ENCODE data around the gene CYP3A7. TPM values are rescaled to one million over a fixed set of nuclear protein-coding genes. Genes with fewer than 3 reads are reported as not detected.

Gene CYP3A7
- total RNA-seq, 1 experiment from 2014 or later, result 0.71 TPM

DNA sequence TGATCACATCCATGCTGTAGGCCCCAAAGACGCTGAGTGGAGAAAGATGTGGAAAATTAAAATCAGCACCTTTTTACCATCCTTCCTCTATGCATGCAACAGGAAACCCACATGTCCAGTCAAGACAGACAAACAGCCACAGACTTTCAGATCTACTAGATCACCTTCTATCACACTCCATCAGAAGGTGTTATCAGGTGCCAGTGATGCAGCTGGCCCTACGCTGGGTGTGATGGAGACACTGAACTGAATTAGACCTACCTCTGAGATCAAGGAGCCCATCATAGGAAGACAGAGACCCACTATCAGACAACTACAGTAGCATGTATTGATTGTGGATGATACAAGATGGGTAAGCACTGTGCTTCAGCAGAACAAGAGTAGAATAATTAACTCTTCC, 33.5 kb upstream of the CYP3A7 start:
- no TSS peak for BruUV-seq (replicated peaks)
- peaks cover 30% of the 10 kb centered on the region for H3K4me1 Mint-ChIP-seq (ENCODE audit: low read depth, unreplicated experiment)
- H3K9me3 Mint-ChIP-seq (ENCODE audit: low read depth, unreplicated experiment), result peaks cover 2% of the 10 kb centered on the region
- H3K36me3 Mint-ChIP-seq (ENCODE audit: insufficient read depth, unreplicated experiment), result no peaks in the 10 kb centered on the region
- DNase-seq, result no peak
- H3K4me3 Mint-ChIP-seq (ENCODE audit: low read depth, unreplicated experiment), result no peak overlapping the region
- no peak overlapping the region for H3K27ac Mint-ChIP-seq (ENCODE audit: unreplicated experiment)
- CTCF ChIA-PET, result no interaction called here
- no peaks in the 10 kb centered on the region for H3K27me3 Mint-ChIP-seq (ENCODE audit: unreplicated experiment)
- TF ChIP-seq, protein P1, sequence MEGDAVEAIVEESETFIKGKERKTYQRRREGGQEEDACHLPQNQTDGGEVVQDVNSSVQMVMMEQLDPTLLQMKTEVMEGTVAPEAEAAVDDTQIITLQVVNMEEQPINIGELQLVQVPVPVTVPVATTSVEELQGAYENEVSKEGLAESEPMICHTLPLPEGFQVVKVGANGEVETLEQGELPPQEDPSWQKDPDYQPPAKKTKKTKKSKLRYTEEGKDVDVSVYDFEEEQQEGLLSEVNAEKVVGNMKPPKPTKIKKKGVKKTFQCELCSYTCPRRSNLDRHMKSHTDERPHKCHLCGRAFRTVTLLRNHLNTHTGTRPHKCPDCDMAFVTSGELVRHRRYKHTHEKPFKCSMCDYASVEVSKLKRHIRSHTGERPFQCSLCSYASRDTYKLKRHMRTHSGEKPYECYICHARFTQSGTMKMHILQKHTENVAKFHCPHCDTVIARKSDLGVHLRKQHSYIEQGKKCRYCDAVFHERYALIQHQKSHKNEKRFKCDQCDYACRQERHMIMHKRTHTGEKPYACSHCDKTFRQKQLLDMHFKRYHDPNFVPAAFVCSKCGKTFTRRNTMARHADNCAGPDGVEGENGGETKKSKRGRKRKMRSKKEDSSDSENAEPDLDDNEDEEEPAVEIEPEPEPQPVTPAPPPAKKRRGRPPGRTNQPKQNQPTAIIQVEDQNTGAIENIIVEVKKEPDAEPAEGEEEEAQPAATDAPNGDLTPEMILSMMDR (IDR thresholded peaks at IDR 0.05; ENCODE audit: unreplicated experiment), result no peak
- intact Hi-C loops (cut with micrococcal nuclease; ENCODE audit: unreplicated experiment), result no loop called here

DNA sequence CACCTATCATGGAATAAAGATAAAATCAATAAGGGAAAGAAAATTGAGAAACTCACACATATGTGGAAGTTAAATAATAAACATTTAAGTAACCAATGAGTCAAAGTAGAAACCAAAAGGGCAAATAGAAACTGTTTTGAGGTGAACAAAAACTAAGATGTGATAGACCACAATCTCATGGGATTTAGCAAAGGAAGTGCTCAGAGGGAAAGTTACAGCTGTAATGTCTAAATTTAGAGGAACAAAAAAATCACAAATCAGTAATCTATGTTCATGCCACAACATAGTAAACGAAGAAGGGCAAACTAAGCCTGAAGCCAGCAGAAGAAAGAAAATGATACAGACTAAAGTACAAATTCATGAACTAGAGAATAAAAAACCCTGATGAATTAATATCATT, 32.7 kb upstream of the CYP3A7 start:
- intact Hi-C loops (cut with micrococcal nuclease; ENCODE audit: unreplicated experiment), result no loop called here
- Mint-ChIP-seq H3K27me3 (ENCODE audit: unreplicated experiment) (no peaks in the 10 kb centered on the region), H3K4me3 (ENCODE audit: low read depth, unreplicated experiment) (no peak overlapping the region), H3K9me3 (ENCODE audit: low read depth, unreplicated experiment) (peaks cover 2% of the 10 kb centered on the region), H3K36me3 (ENCODE audit: insufficient read depth, unreplicated experiment) (no peaks in the 10 kb centered on the region), H3K27ac (ENCODE audit: unreplicated experiment) (no peak overlapping the region), H3K4me1 (ENCODE audit: low read depth, unreplicated experiment) (peaks cover 21% of the 10 kb centered on the region)
- TF ChIP-seq, protein P1 (IDR thresholded peaks at IDR 0.05; ENCODE audit: unreplicated experiment), result no peak
- CTCF ChIA-PET, result no interaction called here
- no peak for DNase-seq
- no TSS peak for BruUV-seq (replicated peaks)

DNA sequence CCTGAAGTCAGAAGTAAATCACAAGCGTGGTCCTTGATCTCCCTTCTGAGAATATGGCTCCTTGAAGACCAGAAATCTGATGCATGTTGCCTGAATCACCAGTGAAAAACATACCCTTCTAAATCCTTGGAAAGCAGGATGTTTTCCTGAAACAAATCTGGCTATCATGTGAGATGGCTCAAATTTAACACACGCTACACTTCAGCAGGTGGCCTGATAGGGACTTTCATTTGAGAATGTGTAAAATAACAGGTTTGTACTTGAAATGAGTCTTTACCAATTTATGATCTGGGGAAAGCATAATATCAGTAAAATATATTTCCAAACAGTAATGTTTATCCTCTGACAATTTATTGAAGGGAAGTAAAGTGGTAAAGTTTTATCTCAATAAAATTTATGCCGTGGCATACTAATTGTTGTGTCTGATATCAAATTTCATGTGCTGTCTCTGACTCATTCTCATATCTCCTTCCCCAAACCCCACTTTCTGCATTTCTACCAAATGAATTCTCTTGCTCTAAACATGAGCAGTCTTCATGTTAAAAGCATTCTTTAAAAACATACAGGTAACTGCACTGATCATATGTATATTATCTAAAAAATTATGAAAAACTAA, 31.6 kb upstream of the CYP3A7 start:
- TF ChIP-seq, protein P1 (IDR thresholded peaks at IDR 0.05; ENCODE audit: unreplicated experiment), result no peak
- intact Hi-C loops (cut with micrococcal nuclease; ENCODE audit: unreplicated experiment), result no loop called here
- no peaks in the 10 kb centered on the region for H3K27me3 Mint-ChIP-seq (ENCODE audit: unreplicated experiment)
- no TSS peak for BruUV-seq (replicated peaks)
- no peak overlapping the region for H3K4me3 Mint-ChIP-seq (ENCODE audit: low read depth, unreplicated experiment)
- H3K27ac Mint-ChIP-seq (ENCODE audit: unreplicated experiment), result no peak overlapping the region
- H3K4me1 Mint-ChIP-seq (ENCODE audit: low read depth, unreplicated experiment), result peaks cover 15% of the 10 kb centered on the region
- DNase-seq, result no peak
- peaks cover 2% of the 10 kb centered on the region for H3K9me3 Mint-ChIP-seq (ENCODE audit: low read depth, unreplicated experiment)
- H3K36me3 Mint-ChIP-seq (ENCODE audit: insufficient read depth, unreplicated experiment), result no peaks in the 10 kb centered on the region
- CTCF ChIA-PET, result no interaction called here

DNA sequence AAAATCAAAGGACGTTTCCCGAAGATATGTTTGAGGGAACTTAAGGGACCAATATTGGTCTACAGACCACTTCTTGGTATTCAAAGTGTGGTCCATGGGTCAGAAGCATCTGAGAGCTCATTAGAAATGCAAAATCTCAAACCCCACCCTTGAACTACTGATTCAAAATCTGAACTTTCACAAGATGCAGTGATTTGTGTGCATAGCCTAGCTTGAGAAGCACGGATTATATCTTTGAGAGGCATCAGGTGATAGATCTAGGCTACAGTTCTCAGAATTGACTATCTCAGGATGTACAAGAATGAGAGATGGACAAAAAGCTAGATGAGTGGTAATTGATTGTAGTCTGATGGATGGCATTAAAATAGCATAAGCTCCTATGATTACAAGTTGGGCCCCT, 29.5 kb upstream of the CYP3A7 start:
- CTCF ChIA-PET, result interaction anchor here (0.5 kb wide), 1 partner anchor 145 kb away, joined by 5 read pairs; no protein-coding TSS in a partner anchor
- H3K27ac Mint-ChIP-seq (ENCODE audit: unreplicated experiment), result no peak overlapping the region
- peaks cover 15% of the 10 kb centered on the region for H3K4me1 Mint-ChIP-seq (ENCODE audit: low read depth, unreplicated experiment)
- no peak for DNase-seq
- intact Hi-C loops (cut with micrococcal nuclease; ENCODE audit: unreplicated experiment), result no loop called here
- TF ChIP-seq, protein P1 (IDR thresholded peaks at IDR 0.05; ENCODE audit: unreplicated experiment), result no peak
- H3K36me3 Mint-ChIP-seq (ENCODE audit: insufficient read depth, unreplicated experiment), result no peaks in the 10 kb centered on the region
- H3K27me3 Mint-ChIP-seq (ENCODE audit: unreplicated experiment), result no peaks in the 10 kb centered on the region
- H3K9me3 Mint-ChIP-seq (ENCODE audit: low read depth, unreplicated experiment), result no peaks in the 10 kb centered on the region
- BruUV-seq (replicated peaks), result no TSS peak
- no peak overlapping the region for H3K4me3 Mint-ChIP-seq (ENCODE audit: low read depth, unreplicated experiment)
